Measurements from ENCODE around the gene GNAT1. TPM values are rescaled to one million over a fixed set of nuclear protein-coding genes. Genes with fewer than 3 reads are reported as not detected.

GNAT1 gene
- total RNA-seq, 6 donors from 2014 or later = 0.10 to 0.40 TPM; not detected in 4

- H3K36me3 ChIP-seq = no peaks in the 10 kb centered on the region
- peaks cover 32 to 47% (median 38%) of the 10 kb centered on the region in 4 donors for H3K4me1 ChIP-seq
- H3K9me3 ChIP-seq = no peaks in the 10 kb centered on the region
- WGBS, 2 donors = 70 to 93% methylated on average over 3 to 4 of the region's 4 CpGs
- ATAC-seq (ENCODE audit: low FRiP score in 2 of 2) = no peak
- H3K4me3 ChIP-seq = no peak overlapping the region
- peak overlapping the region in 3 of 4 donors; percentile 36 to 71 (median 67) for H3K27ac ChIP-seq
- H3K27me3 ChIP-seq = no peaks in the 10 kb centered on the region
- TF ChIP-seq CTCF (IDR thresholded peaks at IDR 0.05) (no peak), POLR2A (IDR thresholded peaks at IDR 0.05) (no peak), POLR2AphosphoS5 (IDR thresholded peaks at IDR 0.05) (no peak), EP300 (IDR thresholded peaks at IDR 0.05) (no peak)
- DNase-seq = no peak
Observed at GRCh38 chr3:50230794-50231125, 39.4 kb downstream of the GNAT1 start.

- Histone ChIP-seq H3K27me3 (no peaks in the 10 kb centered on the region), H3K27ac (no peak overlapping the region), H3K9me3 (no peaks in the 10 kb centered on the region), H3K4me3 (no peak overlapping the region), H3K36me3 (no peaks in the 10 kb centered on the region), H3K4me1 (peaks cover 26 to 38% (median 33%) of the 10 kb centered on the region in 4 donors)
- TF ChIP-seq POLR2AphosphoS5 (IDR thresholded peaks at IDR 0.05) (no peak), EP300 (IDR thresholded peaks at IDR 0.05) (no peak), CTCF (IDR thresholded peaks at IDR 0.05) (no peak), POLR2A (IDR thresholded peaks at IDR 0.05) (no peak)
- DNase-seq (no peak), ATAC-seq (ENCODE audit: low FRiP score in 2 of 2) (no peak)
- WGBS, 2 donors = 87 to 90% methylated on average over 5 of the region's 5 CpGs
Observed at GRCh38 chr3:50231581-50231980, 40.2 kb downstream of the GNAT1 start.

- Histone ChIP-seq H3K36me3 (no peaks in the 10 kb centered on the region), H3K4me1 (peaks cover 20 to 34% (median 28%) of the 10 kb centered on the region in 4 donors), H3K4me3 (no peak overlapping the region), H3K27me3 (no peaks in the 10 kb centered on the region), H3K9me3 (no peaks in the 10 kb centered on the region), H3K27ac (no peak overlapping the region)
- ATAC-seq (ENCODE audit: low FRiP score in 2 of 2) = no peak
- 77 to 83% methylated on average over 3 of the region's 3 CpGs for WGBS, 2 donors
- no peak for DNase-seq
- no peak for TF ChIP-seq POLR2AphosphoS5 (IDR thresholded peaks at IDR 0.05)
- no peak for TF ChIP-seq CTCF (IDR thresholded peaks at IDR 0.05)
- TF ChIP-seq POLR2A (IDR thresholded peaks at IDR 0.05) = no peak
- no peak for TF ChIP-seq EP300 (IDR thresholded peaks at IDR 0.05)
Observed at GRCh38 chr3:50232303-50232702, 40.9 kb downstream of the GNAT1 start.

GRCh38 chr3:50233176-50233575, 41.8 kb downstream of the GNAT1 start:
- 79 to 83% methylated on average over 2 to 4 of the region's 4 CpGs for WGBS, 2 donors
- TF ChIP-seq POLR2A (IDR thresholded peaks at IDR 0.05) (no peak), CTCF (IDR thresholded peaks at IDR 0.05) (no peak), EP300 (IDR thresholded peaks at IDR 0.05) (no peak), POLR2AphosphoS5 (IDR thresholded peaks at IDR 0.05) (no peak)
- H3K36me3 ChIP-seq = no peaks in the 10 kb centered on the region
- no peak for ATAC-seq (ENCODE audit: low FRiP score in 2 of 2)
- peaks cover 16 to 32% (median 26%) of the 10 kb centered on the region in 4 donors for H3K4me1 ChIP-seq
- DNase-seq = no peak
- peak overlapping the region in 2 of 4 donors; percentile 30 to 35 for H3K27ac ChIP-seq
- H3K27me3 ChIP-seq = no peaks in the 10 kb centered on the region
- no peak overlapping the region for H3K4me3 ChIP-seq
- H3K9me3 ChIP-seq = no peaks in the 10 kb centered on the region

Measured in upper lobe of left lung (tissue), 6 donors.